Posterior vena cava (tissue), 2 donors: ENCODE results near the gene CDCP2. TPM values are rescaled to one million over a fixed set of nuclear protein-coding genes. Genes with fewer than 3 reads are reported as not detected.

Experiments
- DNase-seq: peaks from one replicate; pipeline ENCODE4 v3.0.0-alpha.2; 2020; ENCODE audit warnings: low spot score
- intact Hi-C, 2 donors: fragments of 100-400 bp; cut with DNase I; formaldehyde crosslinking; loops; one replicate each; pipeline versions ENCODE4 v1.14.1 to v1.14.2; 2022 to 2023
- long read RNA-seq, 2 donors: library from polyadenylated mRNA; unstranded; transcript quantifications; one replicate each; pipeline ENCODE4 v2.0.0, GENCODE V29; 2020 to 2021
- total RNA-seq, 2 donors: library from RNA; stranded (reverse); fragmentation: NEBNext Ultra II Directional; extraction: Animal tissue kit (Norgen Biotek cat#: 25700); gene quantifications; one replicate each; pipeline ENCODE4 v1.2.1, GENCODE V29; 2021
- donor health status: DM: yes; HTN: yes; CAD: no.
- donor health status: DM: yes; HTN: yes; CAD: no.

Gene CDCP2
- under 1 TPM; 0.51 to 0.86 TPM for total RNA-seq
- long read RNA-seq, donor 1, result 0 reads
- long read RNA-seq, donor 2, partial matches to known transcripts, result 0 of 1 reads
- long read RNA-seq, donor 2, other reads (novel, unspliced or antisense), result 1 of 1 reads

- DNase-seq, result no peak
- intact Hi-C loops, result loop anchor here in 1 of 2 donors (1.0 kb wide), 1 partner anchor 48 kb away; no protein-coding TSS in a partner anchor
Measured at GRCh38 chr1:54152696-54153095, at the start of gene CDCP2. TSS of gene CDCP2 (minus strand) at chr1:54153000. CDS start at chr1:54152922, 78 bp downstream.

DNA sequence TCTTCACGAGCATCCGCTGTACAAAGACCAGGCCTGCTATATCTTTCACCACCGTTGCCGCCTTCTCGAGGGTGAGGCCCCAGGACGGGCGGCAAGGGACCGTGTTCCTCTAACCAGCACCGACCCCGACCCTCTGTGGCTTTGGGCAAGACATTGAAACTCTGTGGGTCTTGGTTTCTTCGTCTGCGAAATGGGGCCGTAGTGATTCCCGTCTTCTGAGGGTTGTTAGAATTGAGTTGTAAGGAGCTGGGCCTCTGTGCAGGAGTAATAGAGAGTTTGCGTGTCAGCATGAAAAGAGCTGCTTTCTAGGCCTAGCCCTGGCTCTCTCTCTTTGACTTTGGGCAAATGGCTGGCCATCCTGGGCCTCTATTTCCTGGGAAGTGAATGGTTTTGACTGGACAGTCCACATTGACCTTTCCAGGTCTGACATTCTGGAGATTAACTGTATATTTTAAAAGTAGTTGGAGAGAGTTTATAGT lies 47.8 kb upstream of the CDCP2 start:
- intact Hi-C loops, result no loop called here
- DNase-seq, result no peak

DNA sequence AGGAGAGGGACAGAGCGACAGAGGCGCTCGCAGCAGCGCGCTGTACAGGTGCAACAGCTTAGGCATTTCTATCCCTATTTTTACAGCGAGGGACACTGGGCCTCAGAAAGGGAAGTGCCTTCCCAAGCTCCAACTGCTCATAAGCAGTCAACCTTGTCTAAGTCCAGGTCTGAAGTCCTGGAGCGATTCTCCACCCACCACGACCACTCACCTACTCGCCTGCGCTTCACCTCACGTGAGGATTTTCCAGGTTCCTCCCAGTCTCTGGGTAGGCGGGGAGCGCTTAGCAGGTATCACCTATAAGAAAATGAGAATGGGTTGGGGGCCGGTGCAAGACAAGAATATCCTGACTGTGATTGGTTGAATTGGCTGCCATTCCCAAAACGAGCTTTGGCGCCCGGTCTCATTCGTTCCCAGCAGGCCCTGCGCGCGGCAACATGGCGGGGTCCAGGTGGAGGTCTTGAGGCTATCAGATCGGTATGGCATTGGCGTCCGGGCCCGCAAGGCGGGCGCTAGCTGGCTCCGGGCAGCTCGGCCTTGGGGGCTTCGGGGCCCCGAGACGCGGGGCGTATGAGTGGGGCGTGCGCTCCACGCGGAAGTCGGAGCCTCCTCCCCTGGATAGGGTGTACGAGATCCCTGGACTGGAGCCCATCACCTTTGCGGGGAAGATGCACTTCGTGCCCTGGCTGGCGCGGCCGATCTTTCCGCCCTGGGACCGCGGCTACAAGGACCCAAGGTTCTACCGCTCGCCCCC lies 47.1 kb upstream of the CDCP2 start, which contains the start of the genes CYB5RL and MRPL37:
Gene CYB5RL (minus strand): TSS at position 266 of the 754 bp plus-strand sequence. CDS start 4,414 bp downstream, outside the sequence.
Gene MRPL37 (plus strand): TSS at position 403 of the 754 bp plus-strand sequence. CDS start 77 bp downstream, at position 480.
- intact Hi-C loops, result loop anchor here in 1 of 2 donors (10.0 kb wide), 2 partner anchors 75 to 205 kb away; partner anchors contain the start of gene SSBP3
- DNase-seq, result peak; percentile 95

DNA sequence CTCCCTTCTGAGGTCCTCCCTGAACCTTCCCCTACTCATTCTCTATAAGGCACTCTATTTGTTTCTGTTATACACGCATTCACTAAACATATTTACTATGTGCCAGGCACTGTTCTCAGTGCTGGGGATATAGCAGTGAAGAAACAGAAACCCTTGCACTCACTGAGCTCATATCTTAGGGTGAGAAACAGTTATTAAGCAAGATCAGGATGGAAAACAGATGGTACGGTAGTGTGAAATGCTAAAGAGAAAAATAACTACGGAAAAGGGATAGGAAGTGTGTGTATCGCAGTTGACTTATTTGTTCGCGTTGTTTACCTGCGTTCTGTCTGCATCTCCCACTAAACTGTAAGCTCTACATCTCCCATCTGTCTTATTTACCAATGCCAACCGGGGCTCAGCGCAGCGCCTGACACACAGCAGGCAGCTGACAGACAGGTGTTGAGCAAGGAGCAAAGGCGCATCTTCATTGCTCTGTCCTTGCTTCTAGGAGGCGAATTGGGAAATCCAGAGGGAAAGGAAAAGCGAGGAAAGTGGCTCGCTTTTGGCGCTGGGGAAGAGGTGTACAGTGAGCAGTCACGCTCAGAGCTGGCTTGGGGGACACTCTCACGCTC lies 46.5 kb upstream of the CDCP2 start:
- intact Hi-C loops, result loop anchor here in 1 of 2 donors (10.0 kb wide), 2 partner anchors 74 to 206 kb away; partner anchors contain the start of gene SSBP3
- DNase-seq, result no peak

DNA sequence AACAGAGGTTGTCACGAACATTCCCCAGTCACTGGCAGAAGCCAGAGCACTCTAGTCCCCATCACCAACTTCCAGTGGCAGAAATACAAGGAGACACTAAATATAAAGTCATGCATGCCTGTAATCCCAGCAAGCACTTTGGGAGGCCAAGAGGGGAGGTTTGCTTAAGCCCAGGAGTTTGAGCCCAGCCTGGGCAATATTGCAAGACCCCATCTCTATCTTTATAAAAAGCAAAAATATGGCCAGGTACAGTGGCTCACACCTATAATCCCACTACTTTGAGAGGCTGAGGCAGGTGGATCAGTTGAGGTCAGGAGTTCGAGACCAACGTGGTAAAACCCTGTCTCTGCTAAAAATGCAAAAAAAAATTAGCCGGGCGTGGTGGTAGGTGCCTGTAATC lies 40.7 kb upstream of the CDCP2 start:
- intact Hi-C loops, result loop anchor here in 1 of 2 donors (10.0 kb wide), 2 partner anchors 69 to 211 kb away; partner anchors contain the start of gene SSBP3
- no peak for DNase-seq

GRCh38 chr1:54191525-54191924 lies 38.7 kb upstream of the CDCP2 start:
- DNase-seq, result no peak
- intact Hi-C loops, result loop anchor here in 1 of 2 donors (10.0 kb wide), 2 partner anchors 67 to 213 kb away; partner anchors contain the start of gene SSBP3

DNA sequence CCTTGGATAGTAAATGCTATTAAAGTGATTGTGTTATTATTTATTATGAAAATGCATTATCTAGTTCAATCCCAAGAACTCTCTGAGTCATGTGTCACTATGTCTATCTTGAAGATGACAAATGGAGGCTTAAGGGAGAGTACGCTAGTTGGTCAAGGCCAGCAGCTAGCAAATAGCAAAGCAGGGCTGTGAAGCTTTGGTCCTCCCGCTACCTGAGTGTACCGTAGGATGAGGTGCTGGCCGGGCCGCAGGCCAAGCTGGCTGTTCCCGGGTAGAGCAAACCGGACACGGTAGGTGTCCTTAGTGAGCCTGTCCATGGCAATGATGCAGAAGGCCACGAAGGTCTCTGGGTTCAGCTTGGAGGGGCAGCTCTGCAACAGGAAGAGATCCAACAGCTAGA lies 37.7 kb upstream of the CDCP2 start:
- DNase-seq, result no peak
- intact Hi-C loops, result loop anchor here in 1 of 2 donors (10.0 kb wide), 2 partner anchors 66 to 214 kb away; partner anchors contain the start of gene SSBP3

DNA sequence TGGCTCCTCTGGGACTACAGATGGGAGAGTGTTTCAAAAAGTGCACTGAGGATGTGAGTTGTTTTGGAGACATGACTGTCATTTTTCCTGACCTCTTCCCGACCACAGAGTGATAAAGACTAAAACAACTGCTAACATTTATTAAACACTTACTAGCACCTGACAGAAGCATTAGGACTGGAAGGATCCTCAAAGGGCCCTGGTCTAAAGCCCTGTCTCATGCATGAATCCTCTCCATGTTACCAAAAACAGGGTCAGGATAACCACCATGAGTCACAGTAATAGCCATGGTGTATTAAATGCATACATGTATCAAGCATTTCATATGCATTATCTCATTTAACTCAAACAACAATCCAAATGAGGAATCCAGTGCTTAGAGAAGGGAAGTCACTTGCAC lies 35.5 kb upstream of the CDCP2 start:
- intact Hi-C loops, result no loop called here
- DNase-seq, result no peak

DNA sequence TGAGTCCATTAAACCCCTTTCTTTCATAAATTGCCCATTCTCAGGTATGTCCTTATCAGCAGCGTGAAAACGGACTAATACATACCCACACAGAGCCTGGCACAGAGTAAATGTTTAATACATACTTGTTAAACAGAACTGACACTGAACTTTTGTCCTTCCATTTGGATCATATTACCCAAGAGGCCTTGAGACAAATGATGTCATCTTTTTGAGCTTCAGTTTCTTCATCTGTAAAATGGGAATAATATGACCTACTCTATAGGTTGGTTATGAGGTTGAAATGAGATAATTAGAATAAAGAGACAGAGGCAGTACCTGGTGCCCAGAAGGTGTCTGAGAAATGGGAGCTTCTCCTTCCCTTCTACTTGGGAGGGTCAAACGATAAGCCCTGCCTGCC lies 33.3 kb upstream of the CDCP2 start:
- intact Hi-C loops, result no loop called here

DNA sequence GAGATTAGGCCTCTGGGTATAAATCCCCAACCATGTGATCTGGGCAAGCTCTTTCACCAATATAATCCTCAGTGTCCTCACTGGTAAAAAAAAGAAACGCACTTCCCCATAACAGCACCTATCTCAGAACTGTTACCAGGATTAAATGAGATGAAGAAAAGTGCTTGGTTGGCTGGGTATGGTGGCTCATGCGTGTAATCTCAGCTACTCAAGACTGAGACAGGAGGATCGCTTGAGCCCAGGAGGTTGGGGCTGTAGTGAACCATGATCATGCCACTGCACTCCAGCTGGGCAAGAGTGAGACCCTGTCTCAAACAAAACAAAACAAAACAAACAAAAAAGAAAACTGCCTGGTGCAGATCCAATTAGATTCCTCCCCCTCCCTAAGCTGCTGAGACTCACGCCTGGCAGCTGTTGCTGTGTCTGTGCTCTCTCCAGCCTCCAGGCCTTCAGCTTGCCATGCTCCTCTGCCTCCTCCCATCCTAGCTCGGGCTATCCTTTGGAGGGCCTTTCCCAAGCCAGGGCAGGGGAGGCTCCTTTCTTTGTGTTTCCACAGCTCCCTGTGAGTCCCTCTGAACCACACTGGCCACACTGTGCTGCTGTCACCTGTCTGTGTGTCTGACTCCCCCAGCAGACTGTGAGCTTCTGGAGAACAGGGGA lies 28.0 kb upstream of the CDCP2 start:
- intact Hi-C loops, result no loop called here

More for the DNA sequence above, 33.3 kb upstream of the CDCP2 start:
- DNase-seq, result no peak

DNA sequence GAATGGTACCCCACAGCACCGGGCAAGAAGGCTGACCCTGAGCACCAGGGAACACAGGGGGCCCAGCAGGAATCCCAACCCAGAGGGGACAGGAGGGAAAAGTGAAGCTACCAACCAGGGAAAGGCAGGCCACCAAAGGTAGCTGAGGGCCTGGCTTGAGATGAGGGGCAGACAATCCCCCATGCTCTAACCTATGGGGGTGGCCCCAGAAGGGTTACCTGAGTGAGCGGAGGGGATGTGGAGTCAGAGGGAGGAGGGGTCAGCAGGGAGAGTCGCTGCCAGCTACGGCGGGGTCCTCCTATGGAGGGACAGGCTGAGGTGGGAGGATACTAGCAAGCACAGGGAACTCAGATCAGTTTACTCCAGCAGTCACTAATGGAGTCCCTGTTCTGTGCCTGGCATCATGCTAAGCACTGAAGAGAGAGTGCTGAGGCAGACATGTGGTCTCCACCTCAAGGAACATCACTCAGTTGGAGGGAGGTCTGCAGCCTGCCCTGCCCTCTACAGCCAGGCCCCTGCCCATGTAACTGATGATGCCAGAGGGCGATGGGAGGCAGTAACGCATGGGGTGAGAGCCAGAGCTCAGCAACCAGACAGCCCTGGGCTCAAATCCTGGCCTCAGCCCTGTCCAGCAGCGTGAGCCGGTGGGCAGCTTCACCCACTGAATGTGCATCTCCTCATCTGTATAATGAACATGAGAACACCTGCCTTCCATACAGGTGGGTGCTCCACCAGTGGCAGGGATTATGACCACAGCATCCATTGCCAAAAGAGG lies 25.7 kb upstream of the CDCP2 start:
- intact Hi-C loops, result no loop called here
- DNase-seq, result no peak

More for the DNA sequence above, 28.0 kb upstream of the CDCP2 start:
- no peak for DNase-seq

GRCh38 chr1:54177726-54178125 lies 24.9 kb upstream of the CDCP2 start:
- no peak for DNase-seq
- intact Hi-C loops, result no loop called here

DNA sequence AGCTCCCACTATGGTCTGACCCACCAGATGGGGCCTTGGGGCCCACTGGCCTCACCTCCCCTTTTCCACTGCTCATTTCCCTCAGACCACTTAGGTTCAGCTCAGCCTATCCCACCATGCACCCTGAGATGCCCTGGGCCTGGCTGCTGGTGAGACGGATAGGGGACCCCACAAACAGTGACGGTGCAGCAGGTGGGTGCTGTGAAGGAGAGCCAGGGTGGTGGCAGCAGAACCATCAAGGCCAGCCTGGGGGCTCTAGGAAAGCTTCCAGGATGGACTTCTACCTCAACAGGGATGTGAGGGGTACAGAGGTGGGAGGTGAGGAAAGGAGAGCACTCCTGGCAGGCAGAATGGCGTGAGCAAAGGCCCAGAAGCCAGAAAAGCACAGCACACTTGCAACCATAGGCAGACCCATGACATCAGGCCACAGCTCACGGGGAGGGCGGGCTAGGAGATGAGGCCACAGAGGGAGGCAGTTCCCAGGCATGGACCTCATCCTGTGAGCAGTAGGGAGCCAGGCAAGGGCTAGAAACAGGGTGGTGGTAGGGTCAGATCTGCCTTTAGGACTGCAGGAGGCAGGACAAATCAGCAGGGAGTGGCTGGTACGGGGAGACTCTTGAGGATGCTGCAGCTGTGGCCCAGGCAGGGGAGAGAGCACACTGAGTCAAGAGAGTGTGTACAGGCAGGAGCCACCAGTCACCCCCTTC lies 24.0 kb upstream of the CDCP2 start:
- intact Hi-C loops, result no loop called here
- DNase-seq, result no peak

- intact Hi-C loops, result no loop called here
- DNase-seq, result no peak
Measured at GRCh38 chr1:54174106-54174505, 21.3 kb upstream of the CDCP2 start.

DNA sequence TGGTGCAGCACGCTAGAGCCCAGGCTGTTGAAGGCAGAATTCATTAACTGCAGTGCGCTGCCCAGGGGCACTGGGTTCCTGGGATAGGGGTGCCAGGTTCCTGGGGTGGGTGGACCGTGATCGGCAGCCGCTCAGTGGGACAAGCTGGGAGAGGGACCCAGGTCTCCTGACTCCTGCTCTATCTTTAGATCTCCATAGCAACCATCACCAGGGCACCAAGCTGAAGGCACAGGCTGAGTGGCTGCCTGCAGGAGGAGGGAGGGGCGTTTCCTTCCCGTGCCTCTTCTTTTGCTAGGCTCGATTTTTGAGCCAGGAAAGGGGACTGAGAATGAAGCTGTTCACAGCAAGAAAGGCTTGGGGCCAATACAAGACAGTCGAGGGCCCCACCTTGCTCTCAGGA lies 20.9 kb upstream of the CDCP2 start:
- intact Hi-C loops, result no loop called here
- DNase-seq, result no peak

DNA sequence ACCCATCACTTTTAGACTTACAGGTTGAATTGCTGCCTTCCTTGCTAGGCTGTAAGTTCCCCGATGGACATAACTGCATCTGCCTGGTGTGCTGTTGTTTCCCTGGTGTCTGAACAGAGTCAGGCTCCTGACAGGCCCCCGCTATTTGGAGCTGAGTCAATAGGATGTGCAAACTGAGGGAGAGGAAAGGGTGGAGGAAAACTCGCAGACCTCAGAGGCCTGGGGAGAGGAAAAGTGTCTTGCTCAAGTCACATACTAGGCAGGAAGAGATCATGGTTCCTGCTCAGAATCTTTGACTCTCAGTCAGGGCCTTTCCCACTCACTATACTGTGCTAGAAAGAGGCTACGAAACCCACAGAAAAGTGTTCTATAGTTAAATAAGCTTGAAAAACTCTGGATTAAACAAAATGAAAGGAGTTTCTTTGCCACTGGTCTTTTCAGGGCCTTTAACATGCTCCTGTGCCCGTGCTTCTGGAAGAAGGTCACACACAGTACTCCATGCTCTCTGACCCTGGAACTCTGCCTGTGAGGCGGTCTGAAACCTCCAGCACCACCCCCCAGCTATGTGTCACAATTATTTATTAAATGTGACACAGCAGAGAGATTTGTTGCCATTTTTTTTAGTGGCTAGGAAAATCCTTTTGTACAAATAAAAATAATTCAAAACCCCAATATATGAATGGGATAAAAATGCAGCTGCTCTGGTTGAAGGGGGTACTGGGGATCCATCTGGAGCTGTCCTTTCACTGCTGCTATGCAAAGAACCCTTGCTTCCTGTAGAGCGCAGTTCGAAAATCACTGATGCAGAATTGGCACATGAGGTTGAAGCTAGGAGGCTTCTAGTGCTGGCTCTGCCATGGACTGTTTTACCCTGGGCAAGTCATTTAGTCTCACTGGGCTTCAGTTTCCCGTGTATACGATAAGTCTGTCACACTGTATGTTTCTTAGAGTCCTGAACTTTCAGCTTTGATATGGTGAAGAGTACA lies 20.1 kb upstream of the CDCP2 start:
- DNase-seq, result no peak
- intact Hi-C loops, result no loop called here

- no peak for DNase-seq
- intact Hi-C loops, result no loop called here
Measured at GRCh38 chr1:54171606-54172005, 18.8 kb upstream of the CDCP2 start.
